ENCODE results near the gene DCAF6.

The DCAF6 gene

GRCh38 chr1:168125051-168125450 is 188.6 kb downstream of the DCAF6 start:
- Mint-ChIP-seq H3K4me3 (no peak overlapping the region), H3K27me3 (peaks cover 29% of the 10 kb centered on the region), H3K9me3 (no peaks in the 10 kb centered on the region), H3K36me3 (ENCODE audit: low read depth) (no peaks in the 10 kb centered on the region), H3K27ac (no peak overlapping the region), H3K4me1 (ENCODE audit: low read depth) (no peaks in the 10 kb centered on the region)
- no peak for DNase-seq
